NCI-H345 treated with DMSO at 0.1 percent for 48 hours (cell line): ENCODE data around the gene SNAP29.
"Not testable (repeated sequence)": the region's sequence is repeated elsewhere in the genome, so short reads cannot be mapped to it uniquely, and the experiment has no call there.

Source experiments
- DNase-seq: peaks from one replicate; lab custom pipeline; 2025; ENCODE audit not compliant: unreplicated experiment; lab: John Stamatoyannopoulos, UW

The SNAP29 gene

DNA sequence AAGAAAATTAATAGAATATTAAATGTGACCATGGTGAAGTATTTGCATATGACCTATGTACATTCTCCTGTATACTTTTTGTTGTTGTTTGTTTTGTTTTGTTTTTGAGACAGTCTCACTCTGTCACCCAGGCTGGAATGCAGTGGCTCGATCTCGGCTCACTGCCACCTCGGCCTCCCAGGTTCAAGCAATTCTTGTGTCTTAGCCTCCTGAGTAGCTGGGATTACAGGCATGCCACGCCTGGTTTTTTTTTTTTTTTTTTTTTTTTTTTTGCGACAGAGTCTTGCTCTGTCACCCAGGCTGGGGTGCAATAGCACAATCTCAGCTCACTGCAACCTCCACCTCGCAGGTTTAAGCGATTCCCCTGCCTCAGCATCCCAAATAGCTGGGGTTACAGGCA is 38.9 kb downstream of the SNAP29 start:
- not testable (repeated sequence) for DNase-seq

- no peak for DNase-seq
Measured at GRCh38 chr22:20899827-20900423, 41.1 kb downstream of the SNAP29 start.

DNA sequence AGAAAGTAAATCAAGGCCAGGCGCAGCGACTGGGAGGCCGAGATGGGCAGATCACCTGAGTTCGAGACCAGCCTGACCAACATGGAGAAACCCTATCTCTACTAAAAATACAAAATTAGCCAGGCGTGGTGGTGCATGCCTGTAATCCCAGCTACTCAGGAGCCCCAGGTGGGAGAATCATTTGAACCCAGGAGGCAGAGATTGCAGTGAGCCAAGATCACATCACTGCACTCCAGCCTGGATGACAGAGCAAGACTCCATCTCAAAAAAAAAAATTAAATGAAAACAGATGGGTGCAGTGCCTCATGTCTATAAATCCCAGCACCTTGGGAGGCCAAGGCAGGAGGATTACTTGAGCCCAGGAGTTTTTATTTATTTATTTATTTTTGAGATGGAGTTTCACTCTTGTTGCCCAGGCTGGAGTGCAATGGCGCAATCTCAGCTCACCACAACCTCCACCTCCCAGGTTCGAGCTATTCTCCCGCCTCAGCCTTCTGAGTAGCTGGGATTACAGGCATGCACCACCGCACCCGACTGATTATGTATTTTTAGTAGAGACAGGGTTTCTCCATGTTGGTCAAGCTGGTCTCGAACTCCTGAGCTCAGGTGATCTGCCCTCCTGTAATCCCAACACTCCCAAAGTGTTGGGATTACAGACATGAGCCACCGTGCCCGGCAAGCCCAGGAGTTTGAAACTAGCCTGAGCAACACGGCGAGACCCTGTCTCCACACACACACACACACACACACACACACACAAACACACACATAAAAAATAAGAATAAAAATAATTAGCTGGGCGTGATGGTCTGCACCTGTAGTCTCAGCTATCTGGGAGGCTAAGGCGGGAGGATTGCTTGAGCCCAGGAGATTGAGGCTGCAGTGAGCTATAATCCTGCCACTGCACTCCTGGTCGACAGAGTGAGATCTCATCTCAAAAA is 42.6 kb downstream of the SNAP29 start:
- not testable (repeated sequence) for DNase-seq

DNA sequence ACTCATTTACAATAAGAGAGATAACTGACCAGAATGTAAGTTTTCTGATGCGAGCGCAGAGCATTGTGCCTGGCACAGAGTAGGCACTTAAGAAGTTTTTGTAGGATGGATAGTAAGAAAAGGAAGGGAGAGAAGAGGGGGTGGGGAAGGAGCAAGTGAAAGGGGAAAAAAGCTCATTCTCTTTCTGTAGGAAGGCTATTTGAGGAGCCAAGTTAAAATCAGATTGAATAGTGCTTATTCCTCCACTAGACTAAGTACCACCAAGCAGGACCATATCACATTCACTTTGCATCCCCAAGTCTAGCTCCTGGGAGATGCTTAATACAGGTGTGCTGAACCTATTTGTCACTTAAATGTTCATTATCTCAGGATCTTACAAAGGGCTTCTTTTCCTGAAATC is 44.3 kb downstream of the SNAP29 start:
- no peak for DNase-seq

- no peak for DNase-seq
Measured at GRCh38 chr22:20904008-20904979, 45.5 kb downstream of the SNAP29 start.

DNA sequence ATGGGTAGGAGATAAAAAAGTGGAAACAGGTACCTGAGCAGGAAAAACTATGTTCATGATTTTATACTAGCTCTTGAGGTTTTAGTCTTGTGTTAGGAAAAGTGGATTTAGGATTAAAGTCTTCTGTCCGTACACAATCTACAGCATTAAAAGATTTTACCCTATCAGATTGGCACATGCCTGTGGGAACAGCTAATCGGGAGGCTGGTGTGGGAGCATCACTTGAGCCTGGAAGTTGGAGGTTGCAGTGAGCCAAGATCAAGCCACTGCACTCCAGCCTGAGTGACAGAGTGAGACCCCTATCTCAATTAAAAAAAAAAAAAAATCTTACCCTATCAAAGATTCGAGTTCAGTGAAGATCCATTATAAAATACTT is 46.2 kb downstream of the SNAP29 start:
- DNase-seq, result no peak

DNA sequence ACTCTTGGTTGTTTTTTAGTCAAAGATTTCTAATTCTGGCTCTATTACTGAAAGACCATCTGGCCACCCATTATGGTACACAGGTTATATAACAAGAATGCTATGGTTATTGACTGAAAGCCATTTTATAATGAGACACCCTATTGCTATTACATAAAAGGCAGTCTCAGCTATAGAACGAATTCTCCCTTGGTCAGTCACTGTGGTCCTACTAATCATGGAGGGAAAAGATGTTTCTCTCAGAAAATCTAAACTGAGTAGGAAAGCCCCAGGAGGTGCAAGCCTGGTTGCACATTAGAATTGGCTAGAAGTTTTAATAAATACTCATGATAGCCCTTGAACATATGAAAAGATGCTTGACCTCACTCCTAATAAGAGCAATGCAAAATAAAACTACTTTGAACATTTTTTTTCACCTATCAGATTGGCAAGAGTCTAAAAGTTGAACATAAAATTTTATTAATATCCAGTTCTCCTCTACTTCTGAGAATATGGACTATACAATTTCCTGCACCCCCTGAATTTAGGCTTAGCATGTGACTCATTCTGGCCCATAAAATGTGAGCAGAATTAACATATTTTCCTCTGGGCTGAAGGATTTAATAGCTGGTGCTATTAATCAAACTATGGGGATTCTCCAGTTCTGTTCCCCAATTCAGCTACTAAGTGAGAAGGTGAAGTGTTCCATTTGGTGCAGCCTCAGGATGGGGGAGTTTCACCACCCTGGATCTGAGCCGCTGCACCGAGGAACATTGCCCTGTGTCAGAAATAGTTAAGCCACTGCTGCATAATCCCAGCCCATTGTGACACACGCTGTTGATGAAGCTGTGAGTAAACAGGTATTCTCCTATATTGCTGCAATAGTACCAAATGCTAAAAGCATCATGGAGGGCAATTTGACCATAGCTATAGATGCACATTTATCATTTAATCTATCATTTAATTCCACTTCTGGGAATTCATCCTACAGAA is 46.9 kb downstream of the SNAP29 start:
- DNase-seq, result no peak

GRCh38 chr22:20906387-20906767 is 47.6 kb downstream of the SNAP29 start:
- DNase-seq, result no peak

DNA sequence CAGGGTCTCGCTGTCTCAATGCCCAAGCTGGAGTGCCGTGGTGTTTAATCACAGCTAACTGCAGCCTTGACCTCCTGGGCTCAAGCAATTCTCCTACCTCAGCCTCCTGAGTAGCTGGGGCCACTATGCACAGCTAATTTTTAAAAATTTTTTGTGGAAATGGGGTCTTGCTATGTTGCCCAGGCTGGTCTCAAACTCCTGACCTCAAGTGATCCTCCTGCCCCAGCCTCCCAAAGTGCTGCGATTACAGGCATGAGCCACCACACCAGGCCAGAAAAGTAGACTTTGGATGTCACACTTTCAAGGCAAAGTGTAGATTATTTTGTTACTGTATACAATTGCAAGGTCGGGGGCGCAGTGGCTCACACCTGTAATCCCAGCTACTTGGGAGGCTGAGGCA is 49.9 kb downstream of the SNAP29 start:
- DNase-seq, result not testable (repeated sequence)

GRCh38 chr22:20909543-20910303 is 50.9 kb downstream of the SNAP29 start:
- DNase-seq, result no peak

GRCh38 chr22:20912494-20912893 is 53.7 kb downstream of the SNAP29 start:
- no peak for DNase-seq

DNA sequence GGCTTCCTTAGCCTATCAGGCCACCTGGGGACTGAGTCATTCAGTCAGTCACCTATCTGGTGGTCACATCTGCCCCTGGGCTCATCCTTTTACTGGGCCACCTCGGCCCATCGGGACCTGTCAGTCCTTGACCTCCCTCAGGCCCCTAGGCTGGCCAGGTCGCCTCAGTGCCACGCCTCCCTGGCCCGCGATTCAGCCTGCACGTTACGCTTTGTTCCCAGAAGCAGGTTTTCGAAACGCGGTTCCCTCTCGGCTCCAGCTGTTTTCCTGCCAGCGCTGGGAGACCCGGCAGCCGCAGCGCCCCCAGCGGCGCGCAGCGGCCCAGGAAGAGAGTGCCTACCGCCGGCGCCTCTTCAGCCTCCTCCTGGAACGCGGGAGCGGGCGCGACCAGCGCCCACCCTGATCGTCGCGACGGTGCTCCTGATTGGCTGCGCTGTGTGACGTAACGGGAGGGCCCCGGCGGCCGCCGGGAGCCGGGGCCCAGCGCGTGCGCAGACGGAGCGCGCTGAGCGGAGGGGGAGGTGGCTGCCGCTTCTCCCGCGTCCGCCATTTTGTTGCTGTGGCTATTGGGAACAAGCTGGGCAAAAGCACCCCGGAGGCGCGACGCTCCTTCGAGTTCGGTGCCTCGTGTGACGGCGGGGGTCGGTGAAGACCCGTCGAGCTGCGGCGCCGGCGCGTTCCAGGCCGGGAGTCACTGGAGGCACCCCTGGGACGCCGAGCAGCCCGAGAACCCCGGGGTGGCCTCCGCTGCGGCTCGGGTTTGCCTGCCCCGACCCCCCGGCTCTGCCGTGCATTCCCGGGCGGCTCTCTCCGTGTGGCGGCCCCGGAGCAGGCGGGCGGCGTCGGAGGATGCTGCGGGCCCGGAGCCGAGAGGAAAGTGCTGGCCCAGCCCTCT is 58.4 kb downstream of the SNAP29 start, which contains the start of gene CRKL:
Gene CRKL, plus strand, starts transcription at position 492 of the 895 bp plus-strand sequence. CDS start 528 bp downstream, outside the sequence.
- DNase-seq, result peak; percentile 90

DNA sequence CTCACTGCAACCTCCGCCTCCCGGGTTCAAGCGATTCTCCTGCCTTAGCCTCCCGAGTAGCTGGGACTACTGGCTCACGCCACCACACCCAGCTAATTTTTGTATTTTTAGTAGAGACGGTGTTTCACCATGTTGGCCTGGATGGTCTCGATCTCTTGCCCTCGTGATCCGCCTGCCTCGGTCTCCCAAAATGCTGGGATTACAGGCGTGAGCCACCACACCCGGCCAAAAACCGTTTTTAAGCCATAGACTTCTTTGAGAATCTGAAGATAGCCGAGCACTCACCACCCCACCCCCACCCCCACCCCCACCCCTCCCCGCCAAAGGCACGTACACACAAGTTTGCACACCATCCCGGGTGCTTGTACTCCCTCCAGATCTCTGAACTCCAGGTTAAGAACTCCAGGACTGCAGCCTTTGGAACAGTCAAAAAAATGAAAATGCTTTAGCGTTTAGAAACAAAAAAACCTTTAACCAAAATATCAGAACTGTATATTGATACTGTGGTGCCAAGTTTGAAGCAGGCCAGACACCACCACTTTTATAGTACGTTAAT is 59.9 kb downstream of the SNAP29 start:
- no peak for DNase-seq

DNA sequence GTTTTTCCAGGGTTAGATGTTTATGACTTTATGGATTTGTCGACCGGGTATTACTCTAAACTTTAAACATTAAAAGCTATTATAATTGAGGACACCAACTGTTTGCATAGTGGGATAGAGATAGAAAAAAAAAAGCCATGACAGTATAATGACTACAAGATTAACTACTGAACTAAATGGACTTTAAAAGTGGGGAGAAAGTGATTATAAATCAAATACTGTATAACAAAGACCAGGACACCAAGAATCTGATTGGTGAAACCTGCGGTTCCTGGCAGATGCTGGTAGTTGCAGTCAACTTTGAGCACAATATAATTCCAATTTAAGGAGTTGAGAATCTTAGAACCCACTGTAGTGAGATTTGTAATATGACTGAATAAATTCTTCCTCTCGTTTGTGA is 60.9 kb downstream of the SNAP29 start:
- DNase-seq, result no peak

- DNase-seq, result no peak
Measured at GRCh38 chr22:20920881-20921203, 62.0 kb downstream of the SNAP29 start.

DNA sequence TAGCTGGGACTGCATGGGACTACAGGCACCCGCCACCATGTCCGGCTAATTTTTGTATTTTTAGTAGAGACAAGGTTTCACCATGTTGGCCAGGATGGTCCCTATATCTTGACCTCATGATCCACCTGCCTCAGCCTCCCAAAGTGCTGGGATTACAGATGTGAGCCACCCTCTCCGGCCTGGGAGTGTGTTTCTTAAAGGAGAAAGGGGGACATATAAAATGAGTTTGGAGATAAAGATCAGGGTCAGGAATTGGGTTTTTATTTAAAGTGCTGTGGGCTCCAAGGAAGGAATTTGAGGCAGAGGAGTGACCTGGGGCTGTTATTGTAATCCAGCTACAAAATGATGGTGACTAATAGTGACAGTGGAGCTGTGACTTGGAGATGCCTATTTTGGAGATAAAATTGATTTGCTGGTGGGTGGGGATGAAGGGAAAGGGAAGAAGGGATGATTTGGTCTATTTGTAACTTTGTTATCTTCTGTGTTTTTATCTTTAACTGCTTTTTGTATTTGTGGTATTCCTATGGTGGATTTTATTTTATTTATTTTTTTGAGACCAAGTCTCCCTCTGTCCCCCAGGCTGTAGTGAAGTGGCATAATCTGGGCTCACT is 63.4 kb downstream of the SNAP29 start:
- no peak for DNase-seq

DNA sequence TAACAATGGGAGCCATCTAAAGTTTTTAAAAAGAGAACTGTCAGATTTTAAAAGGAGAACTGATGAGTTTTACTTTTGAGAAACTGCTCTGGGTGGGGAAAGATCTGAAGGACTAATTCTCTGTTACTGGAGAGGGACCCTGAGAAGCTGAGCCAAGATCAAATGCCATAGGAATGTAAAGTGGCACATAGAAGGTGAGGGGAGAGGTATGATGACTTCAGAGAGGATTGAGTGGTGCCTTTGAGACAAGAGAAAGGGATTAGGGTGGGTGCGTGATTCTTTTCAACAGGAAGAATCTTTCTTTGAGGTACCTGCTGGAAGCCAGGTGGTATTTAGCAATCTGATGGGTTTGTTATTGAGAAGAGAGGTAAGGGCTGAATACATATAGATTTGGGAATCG is 67.4 kb downstream of the SNAP29 start:
- DNase-seq, result no peak
